Measurements from ENCODE around the gene ERVH48-1.
"Not testable (repeated sequence)": the region's sequence is repeated elsewhere in the genome, so short reads cannot be mapped to it uniquely, and the experiment has no call there.

ERVH48-1 gene

DNA sequence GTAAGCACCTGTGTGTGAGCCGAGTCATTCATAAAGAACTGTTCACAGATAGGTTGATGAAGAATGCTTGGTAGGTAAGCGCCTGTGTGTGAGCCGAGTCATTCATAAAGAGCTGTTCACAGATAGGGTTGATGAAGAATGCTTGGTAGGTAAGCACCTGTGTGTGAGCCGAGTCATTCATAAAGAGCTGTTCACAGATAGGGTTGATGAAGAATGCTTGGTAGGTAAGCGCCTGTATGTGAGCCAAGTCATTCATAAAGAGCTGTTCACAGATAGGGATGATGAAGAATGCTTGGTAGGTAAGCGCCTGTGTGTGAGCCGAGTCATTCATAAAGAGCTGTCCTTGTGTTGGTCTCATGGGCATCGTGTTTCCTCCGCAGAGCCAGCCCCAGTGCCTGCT lies 16.9 kb downstream of the ERVH48-1 start:
- in situ Hi-C loops (cut with HindIII; ENCODE audit: low sequenced_read_pairs), result not testable (repeated sequence)

GRCh38 chr21:42906233-42906632 lies 19.2 kb downstream of the ERVH48-1 start:
- in situ Hi-C loops (cut with HindIII; ENCODE audit: low sequenced_read_pairs), result no loop called here

DNA sequence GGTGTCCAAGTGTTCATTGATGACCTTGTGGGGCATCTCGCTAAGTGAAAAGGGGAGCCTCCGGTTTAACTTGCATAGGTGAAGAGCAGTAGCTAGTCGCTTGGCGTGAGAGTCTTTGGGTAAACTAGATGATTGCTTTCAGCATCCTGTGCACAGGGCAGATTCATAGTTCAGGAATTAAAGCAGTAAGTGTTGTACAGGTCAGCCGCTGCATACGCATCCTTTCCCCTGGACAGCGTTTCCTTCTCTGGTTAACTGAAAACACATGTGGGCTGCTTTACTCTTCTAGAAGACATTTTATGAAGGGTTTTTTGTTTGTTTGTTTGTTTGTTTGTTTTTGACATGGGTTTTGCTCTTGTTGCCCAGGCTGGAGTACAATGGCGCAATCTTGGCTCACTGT lies 20.2 kb downstream of the ERVH48-1 start:
- in situ Hi-C loops (cut with HindIII; ENCODE audit: low sequenced_read_pairs), result no loop called here

DNA sequence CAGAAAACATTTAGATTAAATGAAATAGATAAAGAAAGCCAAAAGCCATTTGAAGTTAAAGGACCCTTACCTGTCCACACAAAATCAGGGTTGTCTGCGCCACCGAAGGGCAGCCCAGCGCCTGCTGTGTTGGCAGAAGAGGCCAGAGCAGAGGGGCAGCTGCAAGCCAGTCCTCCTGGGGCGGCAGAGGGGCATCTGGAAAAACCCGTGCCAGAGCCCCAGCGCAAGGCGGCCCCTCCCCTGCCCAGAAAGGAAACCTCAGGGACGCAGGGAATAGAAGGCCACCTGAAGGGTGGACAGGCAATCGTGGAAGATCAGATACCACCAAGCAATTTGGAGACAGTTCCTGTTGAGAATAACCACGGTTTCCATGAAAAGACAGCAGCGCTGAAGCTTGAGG lies 21.6 kb downstream of the ERVH48-1 start:
- in situ Hi-C loops (cut with HindIII; ENCODE audit: low sequenced_read_pairs), result no loop called here

- in situ Hi-C loops (cut with HindIII; ENCODE audit: low sequenced_read_pairs), result no loop called here
These were observed 25.0 kb downstream of the ERVH48-1 start for GRCh38 chr21:42900446-42900845.

DNA sequence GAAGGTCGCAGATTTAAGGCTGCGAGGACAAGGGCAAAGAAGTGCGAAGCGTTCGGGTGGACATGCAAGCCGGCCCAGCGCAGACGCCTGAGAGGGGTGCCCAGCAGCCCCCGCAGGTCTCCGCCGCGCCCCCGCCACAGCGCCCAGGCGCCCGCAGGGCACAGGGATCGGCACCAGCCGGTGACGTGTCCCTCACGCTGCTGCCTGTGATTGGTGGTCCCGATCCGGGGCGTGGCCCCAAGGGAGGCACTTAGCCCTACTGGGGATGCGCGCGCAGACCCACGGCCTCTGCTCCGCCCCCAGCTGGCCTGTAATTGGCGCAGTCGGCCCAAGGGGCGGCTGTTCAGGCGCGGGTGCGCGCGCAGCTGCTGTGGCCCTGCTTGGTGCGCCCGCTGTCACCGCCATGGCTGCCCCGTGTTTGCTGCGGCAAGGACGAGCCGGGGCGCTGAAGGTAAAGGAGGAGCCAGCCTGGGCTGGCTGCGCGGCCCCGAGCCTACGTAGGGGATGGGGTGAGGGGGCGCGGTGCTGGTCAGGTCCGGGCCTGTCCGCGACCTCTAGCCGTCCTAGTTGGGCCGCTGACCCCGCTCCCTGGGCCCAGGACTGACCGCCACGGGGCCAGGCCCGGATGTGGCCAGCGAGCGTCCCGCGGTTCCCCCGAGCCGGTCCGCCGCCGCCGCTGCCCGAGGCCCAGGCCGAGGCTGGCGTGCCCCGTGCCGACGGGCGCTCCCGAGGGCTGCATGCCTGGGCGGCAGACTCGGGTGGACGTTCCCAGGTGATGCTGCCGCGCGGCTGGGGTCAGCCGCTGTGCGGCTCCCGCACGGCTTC lies 32.3 kb downstream of the ERVH48-1 start, which contains the start of gene NDUFV3:
Gene NDUFV3, plus strand, starts transcription at position 379 of the 825 bp plus-strand sequence. Its CDS starts 25 bp downstream, at position 404.
- in situ Hi-C loops (cut with HindIII; ENCODE audit: low sequenced_read_pairs), result no loop called here

- in situ Hi-C loops (cut with HindIII; ENCODE audit: low sequenced_read_pairs), result no loop called here
These were observed 32.9 kb downstream of the ERVH48-1 start for GRCh38 chr21:42892582-42892930.

DNA sequence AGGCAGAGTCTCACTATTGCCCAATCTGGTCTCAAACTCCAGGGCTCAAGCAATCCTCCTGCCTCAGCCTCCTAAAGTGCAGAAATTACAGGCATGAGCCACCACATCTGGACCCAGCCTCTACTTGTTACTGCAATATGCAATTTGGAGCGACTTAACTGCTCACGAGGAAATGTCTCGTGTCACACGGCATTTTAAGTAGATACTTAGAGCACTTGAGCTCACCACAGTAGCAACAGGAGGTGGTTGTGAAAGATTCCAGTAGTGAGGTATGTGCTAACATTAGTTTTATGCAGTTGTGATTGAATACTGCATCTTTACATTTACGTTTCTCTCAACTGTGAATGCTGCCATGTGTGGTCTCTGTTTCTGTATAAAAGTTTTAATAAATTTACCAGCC lies 38.1 kb downstream of the ERVH48-1 start:
- in situ Hi-C loops (cut with HindIII; ENCODE audit: low sequenced_read_pairs), result no loop called here

GRCh38 chr21:42883921-42884320 lies 41.5 kb downstream of the ERVH48-1 start:
- in situ Hi-C loops (cut with HindIII; ENCODE audit: low sequenced_read_pairs), result no loop called here

DNA sequence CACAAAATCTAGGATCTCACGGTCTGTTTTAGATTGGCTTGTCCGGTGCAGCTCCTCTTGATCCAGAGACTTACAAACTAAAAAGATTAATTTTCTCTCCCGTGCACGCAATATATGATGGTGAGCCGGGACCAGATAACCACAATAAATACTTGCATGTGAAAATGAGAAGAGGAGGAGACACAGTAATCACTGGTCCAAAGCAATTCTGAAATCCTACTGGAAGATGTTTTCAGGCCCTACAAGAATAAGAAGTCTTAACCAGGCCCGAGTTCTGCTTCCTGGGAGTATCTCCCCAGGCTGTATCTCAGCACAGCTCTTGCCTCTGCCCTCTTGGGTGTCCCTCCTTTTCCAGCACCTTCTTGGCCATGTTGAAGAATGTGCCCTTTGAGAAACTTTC lies 45.1 kb downstream of the ERVH48-1 start:
- in situ Hi-C loops (cut with HindIII; ENCODE audit: low sequenced_read_pairs), result no loop called here

DNA sequence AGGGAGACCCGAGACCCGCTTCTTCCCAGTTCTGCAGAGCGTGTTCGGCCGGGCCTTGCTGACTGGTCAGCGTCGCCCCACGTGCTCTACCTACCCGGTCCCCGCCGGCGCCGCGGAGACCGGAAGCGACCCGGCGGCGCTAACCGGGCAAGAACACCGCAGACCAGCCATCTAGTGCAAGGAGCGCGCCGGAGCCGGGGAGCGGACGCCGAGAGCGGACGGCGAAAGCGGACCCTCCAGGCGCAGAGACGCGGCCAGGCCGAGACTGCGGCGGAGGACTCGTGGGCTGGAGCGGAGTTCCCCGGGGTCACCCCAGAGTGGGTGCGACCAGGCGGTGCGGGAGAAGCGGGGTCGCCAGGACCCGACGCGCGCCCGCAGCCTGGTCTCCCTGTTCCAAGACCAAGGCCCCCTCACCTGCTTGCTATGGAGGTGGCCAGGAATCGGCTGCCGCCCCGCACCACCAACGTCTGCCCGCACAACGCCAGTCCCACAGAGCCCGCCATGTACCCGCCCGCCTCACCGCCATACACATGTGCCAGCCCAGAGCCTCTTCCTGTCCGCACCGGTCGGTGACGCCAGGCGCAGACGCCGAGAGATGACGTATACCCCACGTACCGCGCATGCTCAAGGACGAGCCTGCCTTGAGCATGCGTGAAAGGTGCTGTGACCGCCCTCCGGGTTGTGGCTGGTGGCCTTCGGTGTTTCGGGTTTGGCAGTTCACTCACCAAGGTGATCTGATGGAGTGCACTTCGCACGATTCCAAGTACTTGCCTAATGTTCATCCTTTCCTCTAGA lies 46.2 kb downstream of the ERVH48-1 start, which contains the start of gene WDR4:
Gene WDR4, minus strand, starts transcription at position 547 of the 795 bp plus-strand sequence. Its CDS starts 44 bp downstream, at position 503.
- in situ Hi-C loops (cut with HindIII; ENCODE audit: low sequenced_read_pairs), result no loop called here

DNA sequence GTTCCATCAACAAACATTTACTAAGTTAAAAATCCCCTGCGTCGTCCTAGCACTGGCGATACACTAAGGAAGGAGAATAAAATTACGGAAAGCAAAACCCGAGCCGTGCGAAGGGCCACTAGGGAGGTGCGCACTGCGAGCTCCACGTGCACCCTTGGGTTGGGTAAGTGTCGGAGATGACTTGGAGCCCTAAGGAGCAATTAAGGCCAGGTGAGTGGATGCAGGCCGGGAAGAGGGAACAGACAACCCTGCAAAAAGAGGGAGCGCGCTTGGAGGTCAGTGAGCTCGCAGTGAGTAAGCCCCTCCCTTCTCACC lies 46.8 kb downstream of the ERVH48-1 start:
- in situ Hi-C loops (cut with HindIII; ENCODE audit: low sequenced_read_pairs), result no loop called here

- in situ Hi-C loops (cut with HindIII; ENCODE audit: low sequenced_read_pairs), result not testable (repeated sequence)
These were observed 49.6 kb downstream of the ERVH48-1 start for GRCh38 chr21:42875811-42876210.

DNA sequence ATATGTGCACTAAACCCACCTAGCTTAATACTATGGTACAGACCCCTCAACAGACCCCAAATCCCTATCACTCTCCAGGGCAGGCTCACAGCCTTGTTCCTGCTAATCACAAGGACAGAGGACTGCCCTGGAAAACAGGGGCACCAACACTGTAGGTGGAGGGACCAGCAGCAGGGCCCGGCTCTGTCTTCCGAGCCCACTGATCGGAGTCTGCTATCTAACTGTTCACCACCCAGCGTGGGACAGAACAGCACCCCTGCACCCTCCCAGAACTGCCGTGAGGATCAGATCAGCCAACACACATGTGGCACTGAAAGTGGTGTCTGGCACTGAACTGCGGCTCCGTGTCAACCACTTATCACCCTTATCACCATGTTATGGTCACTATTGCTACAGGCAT lies 52.3 kb downstream of the ERVH48-1 start:
- in situ Hi-C loops (cut with HindIII; ENCODE audit: low sequenced_read_pairs), result no loop called here

DNA sequence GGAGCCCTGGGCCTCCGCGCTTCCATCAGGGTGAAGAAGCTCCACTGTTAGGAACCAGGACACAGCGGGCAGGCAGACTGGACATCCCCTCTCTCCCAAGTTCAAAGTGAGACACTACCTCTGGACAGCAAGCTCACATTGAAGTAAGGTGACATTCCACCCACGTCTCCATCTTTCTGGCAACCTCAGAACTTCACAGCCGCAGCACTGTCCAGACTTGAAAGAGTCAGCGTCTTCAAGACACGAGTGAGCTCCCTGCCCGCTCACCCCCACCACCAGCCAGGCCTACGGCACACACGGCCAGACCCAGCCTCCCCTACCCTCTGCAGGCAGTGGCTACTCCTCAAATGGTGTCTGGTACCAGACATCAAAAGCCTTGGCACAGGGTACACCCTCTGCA lies 57.2 kb downstream of the ERVH48-1 start:
- in situ Hi-C loops (cut with HindIII; ENCODE audit: low sequenced_read_pairs), result no loop called here

Measured in endothelial cell of hepatic sinusoid (primary cell).